A673 (cell line): ENCODE measurements around the gene TRAP1. TPM values are rescaled to one million over a fixed set of nuclear protein-coding genes. Genes with fewer than 3 reads are reported as not detected.

ENCODE experiments used
- BruUV-seq: library from RNA; stranded (reverse); fragments of 400-500 nt; replicated peaks from 2 replicates; lab custom pipeline; 2021; lab: Mats Ljungman, UMichigan
- CTCF ChIA-PET: fragments of 300-600 bp; sonication (Branson Sonifier 250); formaldehyde crosslinking; loops from one replicate; lab custom pipeline; 2022; ENCODE audit warnings: antibody characterized with exemption; lab: Charles Lee
- POLR2A ChIA-PET: fragments of 300-600 bp; sonication (Branson Sonifier 250); formaldehyde crosslinking; loops from one replicate; lab custom pipeline; 2022; ENCODE audit warnings: antibody characterized with exemption; ENCODE audit not compliant: low non-redundant PET; lab: Charles Lee
- DNase-seq: peaks from one replicate; pipeline ENCODE4 v3.0.0-alpha.2; 2015; ENCODE audit warnings: low spot score
- H3K27ac ChIP-seq: fragments of 200-600 bp; sonication (generic); 2 replicates; pipeline ENCODE4 v1.5.1; 2016; ENCODE audit warnings: mixed run types, low read depth, mild to moderate bottlenecking, mixed read lengths, antibody characterized with exemption, low read length; ENCODE audit not compliant: poor library complexity, severe bottlenecking
- H3K27me3 ChIP-seq: fragments of 200-600 bp; sonication (generic); replicated peaks from 2 replicates; pipeline ENCODE4 v1.6.1; 2017; ENCODE audit warnings: mixed run types, low read depth, mild to moderate bottlenecking, mixed read lengths, antibody characterized with exemption, low read length; ENCODE audit not compliant: insufficient read depth, poor library complexity
- H3K36me3 ChIP-seq: fragments of 200-600 bp; sonication (generic); 2 replicates; pipeline ENCODE4 v1.6.1; 2016; ENCODE audit warnings: mixed run types, mild to moderate bottlenecking, mixed read lengths, antibody characterized with exemption, low read length; ENCODE audit not compliant: insufficient read depth, poor library complexity, severe bottlenecking
- H3K4me1 ChIP-seq: fragments of 200-600 bp; sonication (generic); 2 replicates; pipeline ENCODE4 v1.6.1; 2017; ENCODE audit warnings: mixed run types, mild to moderate bottlenecking, mixed read lengths, antibody characterized with exemption, low read length; ENCODE audit not compliant: insufficient read depth, poor library complexity, severe bottlenecking
- H3K4me3 ChIP-seq: fragments of 200-600 bp; sonication (generic); 2 replicates; pipeline ENCODE4 v1.5.1; 2016; ENCODE audit warnings: low read depth, mixed run types, mild to moderate bottlenecking, mixed read lengths, low read length; ENCODE audit not compliant: poor library complexity, severe bottlenecking
- H3K9me3 ChIP-seq: fragments of 200-600 bp; sonication (generic); 2 replicates; pipeline ENCODE4 v1.6.1; 2016; ENCODE audit warnings: mixed run types, low read depth, mild to moderate bottlenecking, mixed read lengths, antibody characterized with exemption, low read length; ENCODE audit not compliant: poor library complexity, severe bottlenecking
- CTCF ChIP-seq: fragments of 300-800, 200-600 bp; sonication (generic); conservative IDR thresholded peaks from 2 replicates; pipeline ENCODE4 v1.5.1; 2017; ENCODE audit warnings: low read depth, mild to moderate bottlenecking, antibody characterized with exemption, low read length, moderate library complexity, mixed read lengths
- EZH2 ChIP-seq: fragments of 200-600 bp; sonication (generic); IDR thresholded peaks from 2 replicates; pipeline ENCODE4 v1.6.1; 2017; ENCODE audit warnings: borderline replicate concordance, low read depth, mild to moderate bottlenecking, mixed read lengths, antibody characterized with exemption, low read length; ENCODE audit not compliant: poor library complexity, severe bottlenecking
- intact Hi-C: fragments of 100-400 bp; cut with micrococcal nuclease; formaldehyde crosslinking; loops from one replicate; pipeline ENCODE4 v1.10.0; 2022; ENCODE audit not compliant: unreplicated experiment
- total RNA-seq: library from RNA; stranded (reverse); gene quantifications from 2 replicates; pipeline ENCODE4 v1.2.3, GENCODE V29; 2021

Gene TRAP1
- total RNA-seq, 1 experiment from 2014 or later, result 280 TPM

DNA sequence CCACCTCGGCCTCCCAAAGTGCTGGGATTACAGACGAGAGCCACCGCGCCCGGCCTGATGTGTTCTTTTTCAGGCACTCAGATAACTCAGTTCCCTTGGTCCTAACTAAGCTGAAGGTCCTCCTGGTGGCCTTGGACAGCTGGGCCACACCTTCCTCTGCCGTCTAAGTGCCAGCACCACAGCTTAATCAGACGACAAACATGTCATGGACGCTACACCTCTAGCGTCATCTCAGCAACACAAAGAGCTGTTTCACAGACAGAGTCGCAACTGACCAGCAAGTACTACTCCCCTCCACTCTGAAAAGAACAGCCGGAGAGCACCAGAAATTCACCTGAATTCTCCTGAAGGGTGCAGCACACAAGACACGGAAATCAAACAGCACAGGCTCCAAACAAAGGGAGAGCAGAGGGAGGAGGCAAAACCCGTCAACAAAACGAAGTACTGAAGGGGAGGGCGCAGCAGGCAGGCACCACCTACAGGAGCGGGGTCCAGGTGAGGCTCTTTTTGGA is 4.4 kb downstream of the TRAP1 start:
- ChIA-PET POLR2A (no interaction called here), CTCF (no interaction called here)
- intact Hi-C loops, result no loop called here
- Histone ChIP-seq H3K4me3 (no peak overlapping the region), H3K9me3 (no peaks in the 10 kb centered on the region), H3K27me3 (no peaks in the 10 kb centered on the region), H3K27ac (no peak overlapping the region), H3K36me3 (peaks cover 18% of the 10 kb centered on the region), H3K4me1 (no peaks in the 10 kb centered on the region)
- TF ChIP-seq CTCF (no peak), EZH2 (no peak)
- BruUV-seq, result no TSS peak
- DNase-seq, result no peak

- Histone ChIP-seq H3K36me3 (peaks cover 7% of the 10 kb centered on the region), H3K27me3 (no peaks in the 10 kb centered on the region), H3K4me1 (no peaks in the 10 kb centered on the region), H3K27ac (no peak overlapping the region), H3K9me3 (no peaks in the 10 kb centered on the region), H3K4me3 (no peak overlapping the region)
- CTCF ChIA-PET, result no interaction called here
- no TSS peak for BruUV-seq
- TF ChIP-seq EZH2 (no peak), CTCF (no peak)
- POLR2A ChIA-PET, result no interaction called here
- intact Hi-C loops, result no loop called here
- DNase-seq, result no peak
These were observed 10.9 kb downstream of the TRAP1 start for GRCh38 chr16:3706253-3707012.

GRCh38 chr16:3702082-3702481 is 15.2 kb downstream of the TRAP1 start:
- ChIA-PET CTCF (interaction anchor here (0.7 to 1.3 kb wide), 2 partner anchors 12 kb away, joined by 4 to 6 read pairs; no protein-coding TSS in a partner anchor), POLR2A (no interaction called here)
- Histone ChIP-seq H3K4me1 (no peaks in the 10 kb centered on the region), H3K27ac (no peak overlapping the region), H3K27me3 (no peaks in the 10 kb centered on the region), H3K4me3 (no peak overlapping the region), H3K9me3 (no peaks in the 10 kb centered on the region), H3K36me3 (no peaks in the 10 kb centered on the region)
- no peak for DNase-seq
- no peak for TF ChIP-seq EZH2
- no peak for TF ChIP-seq CTCF
- no TSS peak for BruUV-seq
- intact Hi-C loops, result no loop called here
